Mucosa of descending colon (tissue), 3 donors: ENCODE measurements around the gene RASSF5. TPM values are rescaled to one million over a fixed set of nuclear protein-coding genes. Genes with fewer than 3 reads are reported as not detected.

Experiments used
- ATAC-seq: fragments of 200-7000 bp; cut with Tn5 transposase; one replicate; pipeline ENCODE4 v1.9.1; 2020; ENCODE audit warnings: mild to moderate bottlenecking, moderate library complexity
- DNase-seq, 3 donors: peaks; one replicate each; pipeline ENCODE4 v3.0.0-alpha.2; 2020
- H3K36me3 ChIP-seq: fragments of 200-600 bp; one replicate; pipeline ENCODE4 v1.8.0; 2021; ENCODE audit warnings: low read depth, mild to moderate bottlenecking
- H3K4me1 ChIP-seq: fragments of 200-600 bp; one replicate; pipeline ENCODE4 v1.8.0; 2021; ENCODE audit warnings: low read depth, mild to moderate bottlenecking
- H3K4me3 ChIP-seq: fragments of 200-600 bp; one replicate; pipeline ENCODE4 v1.8.0; 2021; ENCODE audit warnings: mild to moderate bottlenecking
- H3K9me3 ChIP-seq: fragments of 200-600 bp; one replicate; pipeline ENCODE4 v1.8.0; 2021; ENCODE audit warnings: mild to moderate bottlenecking
- intact Hi-C, 2 donors: fragments of 100-400 bp; cut with DNase I in 1 of 2; cut with micrococcal nuclease in 1 of 2; formaldehyde crosslinking; loops; one replicate each; pipeline versions ENCODE4 v1.11.0 to v1.11.1; 2022; cut with DNase I, micrococcal nuclease
- total RNA-seq, 3 donors: library from RNA; stranded (reverse); fragmentation: NEBNext Ultra II Directional in 2 of 3; extraction: Animal tissue kit (Norgen Biotek cat#: 25700) in 2 of 3; gene quantifications; one replicate each; pipeline versions ENCODE4 v1.2.1 to v1.2.4, GENCODE V29; 2021 to 2023
- TF ChIP-seq, protein P1 (sequence below): fragments of 200-600 bp; IDR thresholded peaks from one replicate; pipeline ENCODE4 v1.8.0; 2022; ENCODE audit warnings: antibody characterized with exemption, mild to moderate bottlenecking
- donor health status: DM: no; HTN: no; CAD: no; lungs with moderate emphysema.
- donor health status: DM: no; HTN: no; CAD: no.
- donor health status: DM: no; HTN: yes; CAD: no.

Gene RASSF5
- total RNA-seq, 3 donors from 2014 or later: 5.3 to 7.6 (median 5.8) TPM

DNA sequence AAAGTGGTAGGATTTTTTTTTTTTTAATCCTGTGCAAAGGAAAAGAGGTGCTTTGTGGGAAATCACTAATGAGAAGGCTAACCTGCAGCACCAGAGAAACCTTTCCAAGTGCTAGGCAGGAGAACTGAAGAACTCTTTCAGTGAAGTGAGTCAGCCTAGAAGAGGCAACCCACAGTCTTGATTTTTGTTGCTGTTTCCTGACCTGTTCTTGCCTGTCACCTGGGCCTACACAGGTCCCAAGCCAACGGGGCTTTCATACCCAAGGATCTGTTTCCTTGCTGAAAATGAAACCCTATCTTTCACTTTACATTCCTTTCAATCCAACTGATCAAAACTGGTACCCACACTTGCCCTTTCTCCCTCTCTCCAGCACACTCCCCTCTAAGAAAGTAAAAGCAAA is 44.2 kb upstream of the RASSF5 start:
- no peaks in the 10 kb centered on the region for H3K36me3 ChIP-seq
- no peak for ATAC-seq
- no peaks in the 10 kb centered on the region for H3K4me1 ChIP-seq
- H3K9me3 ChIP-seq: no peaks in the 10 kb centered on the region
- intact Hi-C loops: no loop called here
- no peak overlapping the region for H3K4me3 ChIP-seq
- TF ChIP-seq, protein P1, sequence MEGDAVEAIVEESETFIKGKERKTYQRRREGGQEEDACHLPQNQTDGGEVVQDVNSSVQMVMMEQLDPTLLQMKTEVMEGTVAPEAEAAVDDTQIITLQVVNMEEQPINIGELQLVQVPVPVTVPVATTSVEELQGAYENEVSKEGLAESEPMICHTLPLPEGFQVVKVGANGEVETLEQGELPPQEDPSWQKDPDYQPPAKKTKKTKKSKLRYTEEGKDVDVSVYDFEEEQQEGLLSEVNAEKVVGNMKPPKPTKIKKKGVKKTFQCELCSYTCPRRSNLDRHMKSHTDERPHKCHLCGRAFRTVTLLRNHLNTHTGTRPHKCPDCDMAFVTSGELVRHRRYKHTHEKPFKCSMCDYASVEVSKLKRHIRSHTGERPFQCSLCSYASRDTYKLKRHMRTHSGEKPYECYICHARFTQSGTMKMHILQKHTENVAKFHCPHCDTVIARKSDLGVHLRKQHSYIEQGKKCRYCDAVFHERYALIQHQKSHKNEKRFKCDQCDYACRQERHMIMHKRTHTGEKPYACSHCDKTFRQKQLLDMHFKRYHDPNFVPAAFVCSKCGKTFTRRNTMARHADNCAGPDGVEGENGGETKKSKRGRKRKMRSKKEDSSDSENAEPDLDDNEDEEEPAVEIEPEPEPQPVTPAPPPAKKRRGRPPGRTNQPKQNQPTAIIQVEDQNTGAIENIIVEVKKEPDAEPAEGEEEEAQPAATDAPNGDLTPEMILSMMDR: no peak
- no peak for DNase-seq

GRCh38 chr1:206463911-206464310 is 43.4 kb upstream of the RASSF5 start:
- DNase-seq: no peak
- Histone ChIP-seq H3K4me1 (peaks cover 3% of the 10 kb centered on the region), H3K9me3 (no peaks in the 10 kb centered on the region), H3K36me3 (no peaks in the 10 kb centered on the region), H3K4me3 (no peak overlapping the region)
- TF ChIP-seq, protein P1: no peak
- ATAC-seq: no peak
- intact Hi-C loops: no loop called here

DNA sequence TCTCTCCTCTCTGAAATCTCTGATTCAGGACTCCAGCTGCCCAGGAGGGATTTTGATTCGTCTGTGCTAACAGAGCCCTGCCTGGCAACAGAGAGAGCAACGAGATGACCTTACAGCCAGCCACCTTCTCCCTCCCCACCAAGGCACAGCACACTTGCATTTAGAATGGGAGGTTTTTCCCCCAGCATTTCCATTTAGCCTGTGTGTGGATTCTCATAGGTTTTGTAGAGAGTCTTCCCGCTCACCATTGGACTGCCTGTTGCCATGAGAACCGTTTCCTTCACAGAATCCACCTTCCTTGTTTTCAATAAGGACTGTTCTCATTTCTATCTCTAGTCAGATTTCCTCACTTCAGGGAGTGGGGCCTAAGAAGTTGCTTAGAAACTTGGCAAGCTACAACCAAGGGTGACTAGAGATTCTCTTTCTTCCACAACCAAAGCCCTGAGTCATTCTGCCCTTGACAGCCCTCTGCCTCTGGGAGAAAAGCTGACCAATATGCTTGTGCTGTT is 42.8 kb upstream of the RASSF5 start:
- no peak overlapping the region for H3K4me3 ChIP-seq
- no peak for ATAC-seq

GRCh38 chr1:206465951-206466350 is 41.4 kb upstream of the RASSF5 start:
- H3K4me3 ChIP-seq: no peak overlapping the region
- no peaks in the 10 kb centered on the region for H3K36me3 ChIP-seq
- intact Hi-C loops: no loop called here
- no peak for ATAC-seq
- TF ChIP-seq, protein P1: no peak
- H3K4me1 ChIP-seq: peaks cover 15% of the 10 kb centered on the region
- no peak for DNase-seq
- H3K9me3 ChIP-seq: no peaks in the 10 kb centered on the region

More for the DNA sequence above, 42.8 kb upstream of the RASSF5 start:
- H3K4me1 ChIP-seq: peaks cover 8% of the 10 kb centered on the region
- H3K36me3 ChIP-seq: no peaks in the 10 kb centered on the region
- TF ChIP-seq, protein P1: no peak
- H3K9me3 ChIP-seq: no peaks in the 10 kb centered on the region
- intact Hi-C loops: no loop called here
- DNase-seq: no peak

GRCh38 chr1:206466840-206467649 is 40.3 kb upstream of the RASSF5 start:
- Histone ChIP-seq H3K4me3 (no peak overlapping the region), H3K4me1 (peaks cover 22% of the 10 kb centered on the region), H3K9me3 (no peaks in the 10 kb centered on the region), H3K36me3 (no peaks in the 10 kb centered on the region)
- no peak for DNase-seq
- intact Hi-C loops: no loop called here
- no peak for ATAC-seq
- TF ChIP-seq, protein P1: no peak
